ENCODE measurements around the gene ZFPL1. TPM values are rescaled to one million over a fixed set of nuclear protein-coding genes. Genes with fewer than 3 reads are reported as not detected.

Gene ZFPL1
- total and polyA plus RNA-seq, 9 of the 15 experiments (the other 6 are each of a cell fraction or from before 2014, with no cell fraction given): 3.7 to 37.5 (median 22.7) TPM

- no peak for TF ChIP-seq ZNF609 (CRISPR knock-in tag; IDR thresholded peaks at IDR 0.05; ENCODE audit: borderline replicate concordance)
- TF ChIP-seq FUS (optimal IDR thresholded peaks at IDR 0.05; ENCODE audit: low read depth, low read length): peak; percentile 72
- peak; percentile 56 for TF ChIP-seq MXD1 (CRISPR knock-in tag; IDR thresholded peaks at IDR 0.05; ENCODE audit: borderline replicate concordance, poor library complexity, severe bottlenecking)
- TF ChIP-seq BRCA1 (IDR thresholded peaks at IDR 0.05): no peak
- TF ChIP-seq BRCA1 (CRISPR knock-in tag; IDR thresholded peaks at IDR 0.05): peak; percentile 82; the same call in 1 of the 2 replicates
- TF ChIP-seq ZHX1 (conservative IDR thresholded peaks at IDR 0.05; ENCODE audit: low read length): 0 out of 2 replicates have a peak, but pooled peaks have one; percentile 43
- TF ChIP-seq ZNF699 (CRISPR knock-in tag; IDR thresholded peaks at IDR 0.05; ENCODE audit: insufficient replicate concordance): no peak
- no peak for TF ChIP-seq SPI1 (IDR thresholded peaks at IDR 0.05; ENCODE audit: borderline replicate concordance, low read depth, low read length)
- TF ChIP-seq BRF1 (IDR thresholded peaks at IDR 0.05; ENCODE audit: borderline replicate concordance, extremely low read depth, insufficient read length): no peak
- peak; percentile 75; the same call in 1 of the 2 replicates for TF ChIP-seq LCOR (CRISPR knock-in tag; IDR thresholded peaks at IDR 0.05)
- TF ChIP-seq POLR3A (IDR thresholded peaks at IDR 0.05; ENCODE audit: borderline replicate concordance, extremely low read depth, insufficient read depth, insufficient read length): no peak
- peak; percentile 91; the same call in 1 of the 2 replicates for TF ChIP-seq ZNF511 (CRISPR knock-in tag; IDR thresholded peaks at IDR 0.05)
- TF ChIP-seq TCF15 (CRISPR knock-in tag; IDR thresholded peaks at IDR 0.05): no peak
Observed at GRCh38 chr11:65117206-65118096, 33.4 kb downstream of the ZFPL1 start, which contains the start of gene ZNHIT2 (continued).

Data from K562 (cell line).